A673 (cell line): ENCODE results near the gene SRP19.

ENCODE experiments used
- CTCF ChIP-seq: fragments of 300-800, 200-600 bp; sonication (generic); conservative IDR thresholded peaks from 2 replicates; pipeline ENCODE4 v1.5.1; 2017; ENCODE audit warnings: low read depth, mild to moderate bottlenecking, antibody characterized with exemption, low read length, moderate library complexity, mixed read lengths
- EZH2 ChIP-seq: fragments of 200-600 bp; sonication (generic); IDR thresholded peaks from 2 replicates; pipeline ENCODE4 v1.6.1; 2017; ENCODE audit warnings: borderline replicate concordance, low read depth, mild to moderate bottlenecking, mixed read lengths, antibody characterized with exemption, low read length; ENCODE audit not compliant: poor library complexity, severe bottlenecking

DNA sequence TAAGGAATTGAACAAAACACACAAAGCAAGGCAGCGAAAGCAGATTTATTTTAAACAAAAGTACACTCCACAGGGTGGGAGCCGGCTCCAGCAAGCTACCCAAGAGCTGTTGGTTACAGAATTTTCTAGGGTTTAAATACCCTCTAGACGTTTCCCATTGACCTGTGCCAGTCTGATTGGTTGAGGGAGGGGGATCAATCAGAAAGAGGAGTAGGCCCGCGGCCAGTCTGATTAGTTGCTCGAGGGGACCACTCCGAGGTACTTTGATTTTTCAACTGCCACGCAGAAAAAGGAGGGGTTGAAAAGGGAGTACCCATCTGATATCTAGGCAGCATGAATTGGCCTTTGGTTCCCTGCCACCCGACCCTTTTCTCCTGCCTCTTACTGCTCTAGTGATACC lies 998 bp downstream of the SRP19 start:
- no peak for TF ChIP-seq CTCF
- TF ChIP-seq EZH2 = no peak
